NCI-H1105 (cell line): ENCODE results near the gene RARRES1.

Experiments used
- DNase-seq: peaks from one replicate; lab custom pipeline; 2025; lab: John Stamatoyannopoulos, UW

The RARRES1 gene

GRCh38 chr3:158731938-158732855 lies at the start of gene RARRES1:
Gene RARRES1 (minus strand): TSS chr3:158732457. CDS start chr3:158732415, 42 bp downstream.
- DNase-seq = peak; percentile 31

GRCh38 chr3:158781849-158782248 lies 49.6 kb upstream of the RARRES1 start:
- no peak for DNase-seq

- DNase-seq = no peak
These were observed 48.9 kb upstream of the RARRES1 start for GRCh38 chr3:158781191-158781590.

GRCh38 chr3:158780766-158781165 lies 48.5 kb upstream of the RARRES1 start:
- no peak for DNase-seq

GRCh38 chr3:158777161-158777873 lies 45.1 kb upstream of the RARRES1 start:
- no peak for DNase-seq

- DNase-seq = no peak
These were observed 44.3 kb upstream of the RARRES1 start for GRCh38 chr3:158776531-158776930.

GRCh38 chr3:158775426-158776410 lies 43.5 kb upstream of the RARRES1 start:
- DNase-seq = no peak

- DNase-seq = no peak
These were observed 42.7 kb upstream of the RARRES1 start for GRCh38 chr3:158774965-158775364.

- no peak for DNase-seq
These were observed 41.9 kb upstream of the RARRES1 start for GRCh38 chr3:158773845-158774830.

GRCh38 chr3:158773166-158773565 lies 40.9 kb upstream of the RARRES1 start:
- no peak for DNase-seq

- DNase-seq = no peak
These were observed 39.7 kb upstream of the RARRES1 start for GRCh38 chr3:158771982-158772381.

GRCh38 chr3:158771577-158771976 lies 39.3 kb upstream of the RARRES1 start:
- DNase-seq = no peak

GRCh38 chr3:158770741-158771350 lies 38.6 kb upstream of the RARRES1 start:
- no peak for DNase-seq

- no peak for DNase-seq
These were observed 37.9 kb upstream of the RARRES1 start for GRCh38 chr3:158769952-158770740.

- no peak for DNase-seq
These were observed 37.3 kb upstream of the RARRES1 start for GRCh38 chr3:158769549-158769948.

GRCh38 chr3:158768881-158769543 lies 36.8 kb upstream of the RARRES1 start:
- DNase-seq = no peak

GRCh38 chr3:158768361-158768787 lies 36.1 kb upstream of the RARRES1 start:
- DNase-seq = no peak

- DNase-seq = no peak
These were observed 34.1 kb upstream of the RARRES1 start for GRCh38 chr3:158766364-158766763.
